DOHH2 (cell line): ENCODE results near the gene PRRT1B.

ENCODE experiments used
- H3F3A ChIP-seq: fragments of 200-600 bp; sonication (generic), shearing (Covaris generic); 2 replicates; pipeline ENCODE4 v1.6.0; 2016; ENCODE audit warnings: antibody characterized with exemption, mild to moderate bottlenecking; ENCODE audit not compliant: control insufficient read depth, insufficient read depth
- H3K27ac ChIP-seq: fragments of 200-600 bp; sonication (generic); 2 replicates; pipeline ENCODE4 v1.5.1; 2014; ENCODE audit warnings: low read depth, mild to moderate bottlenecking, low read length, moderate library complexity
- H3K27me3 ChIP-seq: fragments of 200-600 bp; sonication (generic); 2 replicates; pipeline ENCODE4 v1.6.1; 2014; ENCODE audit warnings: mild to moderate bottlenecking, low read length, mixed read lengths; ENCODE audit not compliant: control insufficient read depth
- H3K36me3 ChIP-seq: fragments of 200-600 bp; sonication (generic); 2 replicates; pipeline ENCODE4 v1.6.1; 2014; ENCODE audit warnings: mild to moderate bottlenecking, low read length, moderate library complexity, mixed read lengths; ENCODE audit not compliant: control insufficient read depth
- H3K4me1 ChIP-seq: fragments of 200-600 bp; sonication (generic); 2 replicates; pipeline ENCODE4 v1.6.1; 2014; ENCODE audit warnings: mild to moderate bottlenecking, low read length, mixed read lengths; ENCODE audit not compliant: control insufficient read depth
- H3K4me2 ChIP-seq: fragments of 200-600 bp; sonication (generic); 2 replicates; pipeline ENCODE4 v1.6.0; 2014; ENCODE audit warnings: mild to moderate bottlenecking, low read length, moderate library complexity
- H3K4me3 ChIP-seq: fragments of 200-600 bp; sonication (generic); 2 replicates; pipeline ENCODE4 v1.5.1; 2014; ENCODE audit warnings: mild to moderate bottlenecking, low read length, mixed read lengths
- H3K79me2 ChIP-seq: fragments of 200-600 bp; sonication (generic); 2 replicates; pipeline ENCODE4 v1.6.1; 2014; ENCODE audit warnings: mild to moderate bottlenecking, low read length, mixed read lengths; ENCODE audit not compliant: control insufficient read depth
- H3K9me2 ChIP-seq: fragments of 200-600 bp; sonication (generic); replicated peaks from 2 replicates; pipeline ENCODE4 v1.6.1; 2014; ENCODE audit warnings: mild to moderate bottlenecking, low read length, mixed read lengths; ENCODE audit not compliant: control insufficient read depth
- H3K9me3 ChIP-seq: fragments of 200-600 bp; sonication (generic); 2 replicates; pipeline ENCODE4 v1.6.1; 2014; ENCODE audit warnings: antibody characterized with exemption, low read length, mixed read lengths; ENCODE audit not compliant: control insufficient read depth, insufficient read depth
- H4K20me1 ChIP-seq: fragments of 200-600 bp; sonication (generic); 2 replicates; pipeline ENCODE4 v1.6.0; 2014; ENCODE audit warnings: low read depth, mild to moderate bottlenecking, antibody characterized with exemption, low read length, moderate library complexity; ENCODE audit not compliant: control insufficient read depth, insufficient read depth
- CTCF ChIP-seq: fragments of 200-600 bp; sonication (generic); IDR thresholded peaks from one replicate; pipeline ENCODE4 v1.5.1; 2014; ENCODE audit warnings: antibody characterized with exemption, mild to moderate bottlenecking, low read depth, low read length; ENCODE audit not compliant: poor library complexity, severe bottlenecking
- EZH2phosphoT487 ChIP-seq: fragments of 200-600 bp; sonication (generic); IDR thresholded peaks from 2 replicates; pipeline ENCODE4 v1.6.1; 2017; ENCODE audit warnings: borderline replicate concordance, mild to moderate bottlenecking, antibody characterized with exemption, low read length, moderate library complexity, mixed read lengths

PRRT1B gene

GRCh38 chr9:131594906-131595665 lies 49.8 kb downstream of the PRRT1B start:
- no peaks in the 10 kb centered on the region for H3K79me2 ChIP-seq
- no peaks in the 10 kb centered on the region for H3K27me3 ChIP-seq
- no peaks in the 10 kb centered on the region for H3F3A ChIP-seq
- no peak overlapping the region for H3K27ac ChIP-seq
- H3K4me2 ChIP-seq = no peak overlapping the region
- H3K9me3 ChIP-seq = no peaks in the 10 kb centered on the region
- no peak overlapping the region for H3K4me3 ChIP-seq
- no peaks in the 10 kb centered on the region for H3K9me2 ChIP-seq
- no peak for TF ChIP-seq CTCF
- no peak for TF ChIP-seq EZH2phosphoT487
- peaks cover 64% of the 10 kb centered on the region for H3K36me3 ChIP-seq
- peaks cover 3% of the 10 kb centered on the region; the same call in 1 of the 2 replicates for H4K20me1 ChIP-seq
- H3K4me1 ChIP-seq = no peaks in the 10 kb centered on the region

GRCh38 chr9:131595696-131596429 lies 50.5 kb downstream of the PRRT1B start:
- H3K36me3 ChIP-seq = peaks cover 62% of the 10 kb centered on the region
- no peaks in the 10 kb centered on the region for H3K9me3 ChIP-seq
- H3K9me2 ChIP-seq = no peaks in the 10 kb centered on the region
- H3K27ac ChIP-seq = no peak overlapping the region
- no peaks in the 10 kb centered on the region for H3K27me3 ChIP-seq
- no peaks in the 10 kb centered on the region for H3F3A ChIP-seq
- no peaks in the 10 kb centered on the region for H4K20me1 ChIP-seq
- H3K79me2 ChIP-seq = no peaks in the 10 kb centered on the region
- no peaks in the 10 kb centered on the region for H3K4me1 ChIP-seq
- TF ChIP-seq CTCF (no peak), EZH2phosphoT487 (no peak)
- H3K4me2 ChIP-seq = no peak overlapping the region
- H3K4me3 ChIP-seq = no peak overlapping the region

- Histone ChIP-seq H3K79me2 (no peaks in the 10 kb centered on the region), H3K36me3 (peaks cover 60% of the 10 kb centered on the region), H3K4me2 (no peak overlapping the region), H3K27ac (no peak overlapping the region), H3K4me1 (no peaks in the 10 kb centered on the region), H3K9me3 (no peaks in the 10 kb centered on the region), H3K9me2 (no peaks in the 10 kb centered on the region), H4K20me1 (no peaks in the 10 kb centered on the region), H3K4me3 (no peak overlapping the region), H3F3A (no peaks in the 10 kb centered on the region), H3K27me3 (no peaks in the 10 kb centered on the region)
- TF ChIP-seq CTCF (no peak), EZH2phosphoT487 (no peak)
Observed at GRCh38 chr9:131596430-131596743, 51.1 kb downstream of the PRRT1B start.
